Colonic mucosa (tissue), 4 donors: ENCODE results near the gene LRP1B. TPM values are rescaled to one million over a fixed set of nuclear protein-coding genes. Genes with fewer than 3 reads are reported as not detected.

Experiments used
- DNase-seq: peaks from one replicate; pipeline ENCODE4 v3.0.0-alpha.2; 2020
- H3K27ac ChIP-seq: fragments of 200-600 bp; one replicate; pipeline ENCODE4 v1.8.0; 2021
- H3K27me3 ChIP-seq: fragments of 200-600 bp; one replicate; pipeline ENCODE4 v1.8.0; 2021
- H3K36me3 ChIP-seq: fragments of 200-600 bp; one replicate; pipeline ENCODE4 v1.8.0; 2021
- H3K4me1 ChIP-seq: fragments of 200-600 bp; one replicate; pipeline ENCODE4 v1.8.0; 2021; ENCODE audit warnings: mild to moderate bottlenecking
- H3K4me3 ChIP-seq: fragments of 200-600 bp; one replicate; pipeline ENCODE4 v1.8.0; 2021
- H3K9ac ChIP-seq, 2 donors: one replicate each; pipeline ENCODE4 v1.7.0; 2013; ENCODE audit warnings: control low read depth in 2 of 2, low read depth in 2 of 2, low read length in 2 of 2
- H3K9me3 ChIP-seq: fragments of 200-600 bp; one replicate; pipeline ENCODE4 v1.8.0; 2021
- CTCF ChIP-seq: fragments of 200-600 bp; IDR thresholded peaks from one replicate; pipeline ENCODE4 v1.8.0; 2022; ENCODE audit warnings: antibody characterized with exemption, mild to moderate bottlenecking
- intact Hi-C: fragments of 100-400 bp; cut with DNase I; formaldehyde crosslinking; loops from one replicate; pipeline ENCODE4 v1.14.1; 2022
- total RNA-seq, 2 donors: library from RNA; stranded (reverse); fragmentation: NEBNext Ultra II Directional in 1 of 2; extraction: Animal tissue kit (Norgen Biotek cat#: 25700) in 1 of 2; gene quantifications; one replicate each; pipeline ENCODE4 v1.2.1, GENCODE V29; 2021
- donor health status: healthy.
- donor health status: DM: no; HTN: no; CAD: no.
- donor health status: DM: no; HTN: no; CAD: no.

The LRP1B gene
- total RNA-seq, 2 donors from 2014 or later = 0.10 to 0.19 TPM

- no peaks in the 10 kb centered on the region for H3K36me3 ChIP-seq
- H3K4me1 ChIP-seq = no peaks in the 10 kb centered on the region
- intact Hi-C loops = no loop called here
- no peak for TF ChIP-seq CTCF
- H3K27ac ChIP-seq = no peak overlapping the region
- H3K9me3 ChIP-seq = no peaks in the 10 kb centered on the region
- no peak overlapping the region for H3K4me3 ChIP-seq
- H3K9ac ChIP-seq = no peak overlapping the region
- H3K27me3 ChIP-seq = no peaks in the 10 kb centered on the region
- no peak for DNase-seq
These were observed 241.0 kb downstream of the LRP1B start for GRCh38 chr2:141889788-141890187.

- intact Hi-C loops = no loop called here
- no peak for TF ChIP-seq CTCF
- Histone ChIP-seq H3K27ac (no peak overlapping the region), H3K9me3 (no peaks in the 10 kb centered on the region), H3K4me1 (no peaks in the 10 kb centered on the region), H3K4me3 (no peak overlapping the region), H3K27me3 (no peaks in the 10 kb centered on the region), H3K36me3 (no peaks in the 10 kb centered on the region), H3K9ac (no peak overlapping the region)
- DNase-seq = no peak
These were observed 241.7 kb downstream of the LRP1B start for GRCh38 chr2:141888987-141889555.

- Histone ChIP-seq H3K27me3 (no peaks in the 10 kb centered on the region), H3K36me3 (no peaks in the 10 kb centered on the region), H3K9me3 (no peaks in the 10 kb centered on the region), H3K9ac (no peak overlapping the region), H3K4me1 (no peaks in the 10 kb centered on the region), H3K27ac (no peak overlapping the region), H3K4me3 (no peak overlapping the region)
- intact Hi-C loops = no loop called here
- no peak for TF ChIP-seq CTCF
- DNase-seq = no peak
These were observed 243.5 kb downstream of the LRP1B start for GRCh38 chr2:141887363-141887762.

- no peak for DNase-seq
- H3K36me3 ChIP-seq = no peaks in the 10 kb centered on the region
- H3K27ac ChIP-seq = no peak overlapping the region
- intact Hi-C loops = no loop called here
- TF ChIP-seq CTCF = no peak
- H3K9ac ChIP-seq = no peak overlapping the region
- no peak overlapping the region for H3K4me3 ChIP-seq
- no peaks in the 10 kb centered on the region for H3K27me3 ChIP-seq
- H3K9me3 ChIP-seq = no peaks in the 10 kb centered on the region
- H3K4me1 ChIP-seq = no peaks in the 10 kb centered on the region
These were observed 252.8 kb downstream of the LRP1B start for GRCh38 chr2:141878016-141878415.

- H3K4me1 ChIP-seq = no peaks in the 10 kb centered on the region
- H3K27ac ChIP-seq = no peak overlapping the region
- no peaks in the 10 kb centered on the region for H3K36me3 ChIP-seq
- no peak for TF ChIP-seq CTCF
- no peaks in the 10 kb centered on the region for H3K9me3 ChIP-seq
- no peak overlapping the region for H3K4me3 ChIP-seq
- intact Hi-C loops = no loop called here
- no peak for DNase-seq
- H3K9ac ChIP-seq = no peak overlapping the region
- no peaks in the 10 kb centered on the region for H3K27me3 ChIP-seq
These were observed 258.7 kb downstream of the LRP1B start for GRCh38 chr2:141871913-141872634.
